Measurements from ENCODE around the gene HSP90B1.

The HSP90B1 gene

DNA sequence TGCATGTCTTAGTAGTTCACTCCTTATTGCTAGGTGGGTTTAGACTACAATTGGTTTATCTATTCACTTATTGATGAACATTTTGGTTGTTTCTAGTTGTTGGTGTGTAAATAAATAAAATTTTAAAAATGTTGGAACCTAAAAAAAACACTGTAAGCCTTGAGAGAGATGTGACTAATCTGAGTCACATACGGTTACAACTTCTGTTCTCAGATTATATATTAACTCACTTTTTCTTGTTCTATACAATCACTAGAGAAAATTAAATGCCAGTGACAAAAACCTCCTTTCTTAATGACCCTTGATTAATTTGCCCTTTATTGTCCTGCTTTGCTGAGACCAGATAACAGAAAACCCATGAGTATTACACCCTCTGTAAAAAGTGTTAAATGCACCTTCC lies 28.4 kb downstream of the HSP90B1 start:
- no peak overlapping the region for H2BK5ac ChIP-seq (ENCODE audit: low read depth, low read length, poor library complexity, severe bottlenecking)
- H3K4ac ChIP-seq (ENCODE audit: low read depth in 1 of 2, low read length in 2 of 2) = no peak overlapping the region
- H2BK15ac ChIP-seq (ENCODE audit: low read depth, poor library complexity, severe bottlenecking) = no peak overlapping the region
- no peak overlapping the region for H4K91ac ChIP-seq (ENCODE audit: low read length)
- no peak overlapping the region for H2AK5ac ChIP-seq (ENCODE audit: low read length, severe bottlenecking)
- DNase-seq = no peak
- peaks cover 18% of the 10 kb centered on the region for H3K79me1 ChIP-seq (replicated peaks; ENCODE audit: low read length, poor library complexity, severe bottlenecking)
- no peak overlapping the region for H3K4me2 ChIP-seq (ENCODE audit: low read length, poor library complexity, severe bottlenecking)
- H3K9me3 ChIP-seq (ENCODE audit: control insufficient read depth, low read length) = no peaks in the 10 kb centered on the region
- no peak overlapping the region for H2BK120ac ChIP-seq (ENCODE audit: low read depth, low read length)
- no peak overlapping the region for H3K14ac ChIP-seq (ENCODE audit: low read length in 2 of 2)
- no peak overlapping the region for H4K8ac ChIP-seq (ENCODE audit: low read length)
- H3K23ac ChIP-seq (ENCODE audit: low read length in 2 of 2) = no peak overlapping the region
- peak overlapping the region; percentile 58 for H3K27ac ChIP-seq (ENCODE audit: low read length, poor library complexity, severe bottlenecking)
- no peaks in the 10 kb centered on the region for H3K27me3 ChIP-seq (ENCODE audit: control insufficient read depth in 1 of 2, insufficient read depth in 1 of 2, low read length in 2 of 2)
- 85% methylated on average over 1 of the region's 1 CpG for WGBS
- peaks cover 5 to 12% of the 10 kb centered on the region in 2 experiments for H3K36me3 ChIP-seq (ENCODE audit: control insufficient read depth in 1 of 2, insufficient read depth in 2 of 2, low read depth in 1 of 2, low read length in 2 of 2)
- H3K9ac ChIP-seq (ENCODE audit: low read length) = peak overlapping the region; percentile 24
- H2BK12ac ChIP-seq (ENCODE audit: low read length in 2 of 2) = no peak overlapping the region
- no peak overlapping the region for H2AFZ ChIP-seq (ENCODE audit: low read depth, low read length)
- H3K18ac ChIP-seq (ENCODE audit: low read depth in 1 of 2, low read length in 2 of 2) = no peak overlapping the region
- H3K4me1 ChIP-seq (ENCODE audit: control insufficient read depth, insufficient read depth, low read depth, low read length) = peaks cover 9% of the 10 kb centered on the region
- H3K4me3 ChIP-seq (ENCODE audit: insufficient read depth in 1 of 2, low read depth in 1 of 2, low read length in 2 of 2) = no peak overlapping the region

DNA sequence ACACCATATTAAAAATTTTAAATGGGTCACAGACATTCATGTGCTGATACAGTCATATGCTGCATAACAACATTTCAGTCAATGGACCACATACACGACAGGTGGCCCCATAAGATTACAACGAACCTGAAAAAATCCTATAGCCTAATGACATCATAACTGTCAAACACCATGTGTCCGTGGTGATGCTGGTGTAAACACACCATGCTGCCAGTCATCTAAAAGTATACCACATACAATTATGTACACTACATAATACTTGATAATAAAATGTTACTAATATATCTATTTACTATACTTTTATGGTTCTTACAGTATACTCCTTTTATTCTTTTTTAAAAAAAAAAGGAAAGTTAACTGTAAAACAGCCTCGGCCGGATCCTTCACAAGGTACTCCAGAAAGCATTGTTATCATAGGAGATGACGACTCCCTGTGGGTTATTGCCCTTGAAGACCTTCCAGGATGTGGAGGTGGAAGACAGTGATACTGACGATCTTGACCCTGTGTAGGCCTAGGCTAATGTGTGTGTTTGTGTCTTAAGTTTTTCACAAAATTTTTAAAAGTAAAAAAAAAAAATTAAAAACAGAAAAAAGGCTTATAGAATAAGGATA lies 30.5 kb downstream of the HSP90B1 start:
- Histone ChIP-seq H3K14ac (ENCODE audit: low read length in 2 of 2) (no peak overlapping the region), H2AK5ac (ENCODE audit: low read length, severe bottlenecking) (no peak overlapping the region), H3K9me3 (ENCODE audit: control insufficient read depth, low read length) (no peaks in the 10 kb centered on the region), H3K4me1 (ENCODE audit: control insufficient read depth, insufficient read depth, low read depth, low read length) (peaks cover 12% of the 10 kb centered on the region), H3K4me3 (ENCODE audit: insufficient read depth in 1 of 2, low read depth in 1 of 2, low read length in 2 of 2) (no peak overlapping the region), H2BK5ac (ENCODE audit: low read depth, low read length, poor library complexity, severe bottlenecking) (no peak overlapping the region), H4K91ac (ENCODE audit: low read length) (no peak overlapping the region), H2BK15ac (ENCODE audit: low read depth, poor library complexity, severe bottlenecking) (no peak overlapping the region), H3K4me2 (ENCODE audit: low read length, poor library complexity, severe bottlenecking) (no peak overlapping the region), H2BK120ac (ENCODE audit: low read depth, low read length) (no peak overlapping the region), H3K18ac (ENCODE audit: low read depth in 1 of 2, low read length in 2 of 2) (no peak overlapping the region), H3K27ac (ENCODE audit: low read length, poor library complexity, severe bottlenecking) (no peak overlapping the region), H2BK12ac (ENCODE audit: low read length in 2 of 2) (no peak overlapping the region), H3K36me3 (ENCODE audit: control insufficient read depth in 1 of 2, insufficient read depth in 2 of 2, low read depth in 1 of 2, low read length in 2 of 2) (no peaks in the 10 kb centered on the region), H3K27me3 (ENCODE audit: control insufficient read depth in 1 of 2, insufficient read depth in 1 of 2, low read length in 2 of 2) (no peaks in the 10 kb centered on the region), H3K23ac (ENCODE audit: low read length in 2 of 2) (no peak overlapping the region), H2AFZ (ENCODE audit: low read depth, low read length) (no peak overlapping the region), H3K9ac (ENCODE audit: low read length) (no peak overlapping the region), H3K79me1 (replicated peaks; ENCODE audit: low read length, poor library complexity, severe bottlenecking) (peaks cover 15% of the 10 kb centered on the region), H4K8ac (ENCODE audit: low read length) (no peak overlapping the region), H3K4ac (ENCODE audit: low read depth in 1 of 2, low read length in 2 of 2) (no peak overlapping the region)
- no peak for DNase-seq
- WGBS = 95% methylated on average over 6 of the region's 7 CpGs

DNA sequence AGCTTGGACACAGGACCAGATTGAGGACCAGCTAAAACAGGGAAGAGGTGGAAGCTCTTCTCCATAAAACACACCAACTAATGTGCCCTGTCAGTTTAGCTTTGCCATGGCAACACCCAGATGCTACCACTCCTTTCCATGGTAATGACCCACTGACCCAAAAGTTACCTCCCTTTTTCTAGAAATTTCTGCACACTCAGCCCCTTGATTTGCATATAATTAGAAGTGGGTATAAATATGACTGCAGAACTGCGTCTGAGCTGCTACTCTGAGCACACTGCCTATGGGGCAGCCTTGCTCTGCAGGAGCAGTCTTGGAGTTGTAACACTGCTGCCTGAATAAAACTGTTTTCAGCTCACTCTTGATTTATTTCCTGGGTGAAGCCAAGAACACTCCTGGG lies 32.3 kb downstream of the HSP90B1 start:
- Histone ChIP-seq H4K8ac (ENCODE audit: low read length) (no peak overlapping the region), H2AK5ac (ENCODE audit: low read length, severe bottlenecking) (no peak overlapping the region), H2BK120ac (ENCODE audit: low read depth, low read length) (no peak overlapping the region), H2BK15ac (ENCODE audit: low read depth, poor library complexity, severe bottlenecking) (no peak overlapping the region), H3K14ac (ENCODE audit: low read length in 2 of 2) (no peak overlapping the region), H2BK12ac (ENCODE audit: low read length in 2 of 2) (no peak overlapping the region), H4K91ac (ENCODE audit: low read length) (no peak overlapping the region), H3K36me3 (ENCODE audit: control insufficient read depth in 1 of 2, insufficient read depth in 2 of 2, low read depth in 1 of 2, low read length in 2 of 2) (no peaks in the 10 kb centered on the region), H3K4me2 (ENCODE audit: low read length, poor library complexity, severe bottlenecking) (no peak overlapping the region), H3K9ac (ENCODE audit: low read length) (no peak overlapping the region), H3K27me3 (ENCODE audit: control insufficient read depth in 1 of 2, insufficient read depth in 1 of 2, low read length in 2 of 2) (no peaks in the 10 kb centered on the region), H3K9me3 (ENCODE audit: control insufficient read depth, low read length) (no peaks in the 10 kb centered on the region), H2AFZ (ENCODE audit: low read depth, low read length) (no peak overlapping the region), H3K27ac (ENCODE audit: low read length, poor library complexity, severe bottlenecking) (no peak overlapping the region), H3K23ac (ENCODE audit: low read length in 2 of 2) (no peak overlapping the region), H3K4ac (ENCODE audit: low read depth in 1 of 2, low read length in 2 of 2) (no peak overlapping the region), H2BK5ac (ENCODE audit: low read depth, low read length, poor library complexity, severe bottlenecking) (no peak overlapping the region), H3K4me1 (ENCODE audit: control insufficient read depth, insufficient read depth, low read depth, low read length) (peaks cover 10% of the 10 kb centered on the region), H3K79me1 (replicated peaks; ENCODE audit: low read length, poor library complexity, severe bottlenecking) (peaks cover 11% of the 10 kb centered on the region), H3K4me3 (ENCODE audit: insufficient read depth in 1 of 2, low read depth in 1 of 2, low read length in 2 of 2) (no peak overlapping the region), H3K18ac (ENCODE audit: low read depth in 1 of 2, low read length in 2 of 2) (no peak overlapping the region)
- peak; percentile 15 for DNase-seq
- WGBS = 81% methylated on average over 1 of the region's 1 CpG

DNA sequence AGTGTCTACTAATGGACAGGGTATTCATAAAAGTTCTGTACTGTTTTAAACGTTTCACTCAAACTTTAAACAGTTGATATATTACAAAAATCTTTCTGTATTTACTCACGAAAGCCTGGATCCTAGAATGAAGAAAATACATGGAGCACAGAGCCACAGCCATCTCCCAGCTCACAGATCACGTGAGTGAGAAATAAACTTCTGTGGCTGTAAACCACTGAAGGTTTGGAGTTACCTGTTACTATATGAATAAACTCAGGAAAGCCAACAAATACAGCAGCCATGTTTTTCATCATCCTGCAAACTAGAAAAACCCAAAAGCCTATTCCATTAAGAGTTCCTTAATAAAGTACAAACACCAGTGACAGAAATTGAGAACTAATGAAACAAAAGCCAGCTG lies 34.6 kb downstream of the HSP90B1 start:
- H3K4me3 ChIP-seq (ENCODE audit: insufficient read depth in 1 of 2, low read depth in 1 of 2, low read length in 2 of 2) = peak overlapping the region in 1 of 2 experiments; percentile 99
- peaks cover 11% of the 10 kb centered on the region for H3K4me1 ChIP-seq (ENCODE audit: control insufficient read depth, insufficient read depth, low read depth, low read length)
- no peak overlapping the region for H2BK120ac ChIP-seq (ENCODE audit: low read depth, low read length)
- H3K9me3 ChIP-seq (ENCODE audit: control insufficient read depth, low read length) = no peaks in the 10 kb centered on the region
- H4K91ac ChIP-seq (ENCODE audit: low read length) = no peak overlapping the region
- no peak overlapping the region for H3K27ac ChIP-seq (ENCODE audit: low read length, poor library complexity, severe bottlenecking)
- no peak overlapping the region for H2BK12ac ChIP-seq (ENCODE audit: low read length in 2 of 2)
- H3K4ac ChIP-seq (ENCODE audit: low read depth in 1 of 2, low read length in 2 of 2) = no peak overlapping the region
- 38% methylated on average over 1 of the region's 3 CpGs for WGBS
- peaks cover 0 to 4% of the 10 kb centered on the region in 2 experiments for H3K36me3 ChIP-seq (ENCODE audit: control insufficient read depth in 1 of 2, insufficient read depth in 2 of 2, low read depth in 1 of 2, low read length in 2 of 2)
- H3K4me2 ChIP-seq (ENCODE audit: low read length, poor library complexity, severe bottlenecking) = peak overlapping the region; percentile 86
- no peak overlapping the region for H3K23ac ChIP-seq (ENCODE audit: low read length in 2 of 2)
- peak overlapping the region; percentile 99 for H3K9ac ChIP-seq (ENCODE audit: low read length)
- H3K79me1 ChIP-seq (replicated peaks; ENCODE audit: low read length, poor library complexity, severe bottlenecking) = peaks cover 11% of the 10 kb centered on the region
- H2BK5ac ChIP-seq (ENCODE audit: low read depth, low read length, poor library complexity, severe bottlenecking) = no peak overlapping the region
- no peak overlapping the region for H2AK5ac ChIP-seq (ENCODE audit: low read length, severe bottlenecking)
- no peak overlapping the region for H2BK15ac ChIP-seq (ENCODE audit: low read depth, poor library complexity, severe bottlenecking)
- H3K18ac ChIP-seq (ENCODE audit: low read depth in 1 of 2, low read length in 2 of 2) = no peak overlapping the region
- H3K14ac ChIP-seq (ENCODE audit: low read length in 2 of 2) = peak overlapping the region in 1 of 2 experiments; percentile 74
- no peak overlapping the region for H4K8ac ChIP-seq (ENCODE audit: low read length)
- no peaks in the 10 kb centered on the region for H3K27me3 ChIP-seq (ENCODE audit: control insufficient read depth in 1 of 2, insufficient read depth in 1 of 2, low read length in 2 of 2)
- no peak for DNase-seq
- no peak overlapping the region for H2AFZ ChIP-seq (ENCODE audit: low read depth, low read length)

Data from mesenchymal stem cell (in vitro differentiated cells and primary cell).